Activated CD8-positive, alpha-beta memory T cell treated with anti-CD3 and anti-CD28 coated beads, Interleukin-2, amount 50 U/mL, for 1 hour (primary cell): Measurements from ENCODE around the gene CFAP92.
"Not testable (repeated sequence)": the region's sequence is repeated elsewhere in the genome, so short reads cannot be mapped to it uniquely, and the experiment has no call there.

Source experiments
- DNase-seq: peaks from one replicate; pipeline ENCODE4 v3.0.0-alpha.2; 2020; ENCODE audit errors: extremely low read depth

Gene CFAP92

DNA sequence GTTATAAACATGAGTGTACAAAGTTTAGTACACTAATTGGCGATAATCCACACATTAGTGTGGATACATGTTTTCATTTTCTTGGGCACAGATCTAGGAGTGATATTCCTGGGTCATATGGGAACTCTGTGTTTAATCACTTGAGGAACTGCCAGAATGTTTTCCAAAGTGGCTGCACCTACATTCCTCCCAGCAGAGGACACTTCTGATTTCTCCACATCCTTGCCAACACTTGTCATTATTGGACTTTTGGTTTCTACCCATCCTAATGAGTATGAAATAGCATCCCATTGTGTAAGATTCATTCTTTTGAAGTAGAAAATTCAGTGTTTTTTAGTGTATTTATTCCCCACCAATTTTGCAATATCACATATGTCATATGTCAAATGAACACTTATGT lies 53.6 kb downstream of the CFAP92 start:
- DNase-seq: no peak

DNA sequence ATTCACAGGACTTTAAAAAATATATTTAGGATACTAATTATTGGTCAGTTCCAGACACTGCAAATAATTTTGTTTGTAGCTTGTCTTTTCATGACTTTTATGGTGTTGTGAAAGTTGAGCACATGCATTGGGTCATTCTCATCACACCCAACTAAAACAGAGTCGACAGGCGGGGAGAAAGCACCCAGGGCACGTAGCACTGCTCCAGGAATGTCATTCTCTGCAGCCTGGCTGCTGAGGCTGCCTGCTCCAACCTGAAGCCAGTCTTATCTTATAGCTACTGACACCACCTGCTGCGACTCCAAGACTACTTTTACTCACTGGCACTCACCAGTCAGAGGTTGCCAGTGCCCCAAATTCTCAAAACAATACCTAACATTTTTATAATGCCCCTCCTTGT lies 57.5 kb downstream of the CFAP92 start:
- DNase-seq: no peak

DNA sequence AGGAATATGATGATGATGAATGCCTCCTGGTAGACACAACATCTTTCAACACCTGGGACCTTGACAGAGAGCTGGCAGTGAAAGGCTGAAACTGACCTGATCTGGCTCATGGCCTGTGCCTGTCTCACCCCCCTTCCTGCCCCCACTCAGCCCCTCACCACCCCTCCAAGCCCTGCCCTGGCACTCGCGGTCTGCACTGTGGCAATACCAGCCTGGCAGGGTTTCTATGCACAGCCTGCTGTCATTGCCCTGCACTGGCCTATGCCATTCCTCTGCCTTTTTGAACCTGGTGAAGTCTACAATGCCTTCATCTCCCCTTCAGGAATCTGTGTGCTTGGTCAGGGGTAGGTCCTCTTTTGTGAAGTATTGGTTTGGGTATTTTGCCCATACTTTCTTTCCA lies 58.0 kb downstream of the CFAP92 start:
- no peak for DNase-seq

DNA sequence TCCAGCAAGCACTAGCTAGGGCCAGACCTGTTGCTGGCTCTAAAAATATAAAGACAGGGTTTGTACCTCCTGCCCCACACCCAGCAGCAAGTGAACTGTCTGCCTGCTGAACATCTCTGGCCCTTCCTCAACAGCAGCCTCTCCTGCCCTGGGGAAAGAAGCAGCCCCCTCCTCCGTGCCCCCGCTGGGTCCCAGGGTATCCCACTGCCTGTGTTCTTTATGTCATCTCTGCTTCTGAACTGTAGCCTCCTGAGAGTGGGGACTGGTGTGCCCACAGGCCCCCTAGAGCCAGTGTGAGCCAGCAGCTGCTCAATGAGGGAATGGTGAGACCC lies 60.0 kb downstream of the CFAP92 start:
- DNase-seq: no peak

DNA sequence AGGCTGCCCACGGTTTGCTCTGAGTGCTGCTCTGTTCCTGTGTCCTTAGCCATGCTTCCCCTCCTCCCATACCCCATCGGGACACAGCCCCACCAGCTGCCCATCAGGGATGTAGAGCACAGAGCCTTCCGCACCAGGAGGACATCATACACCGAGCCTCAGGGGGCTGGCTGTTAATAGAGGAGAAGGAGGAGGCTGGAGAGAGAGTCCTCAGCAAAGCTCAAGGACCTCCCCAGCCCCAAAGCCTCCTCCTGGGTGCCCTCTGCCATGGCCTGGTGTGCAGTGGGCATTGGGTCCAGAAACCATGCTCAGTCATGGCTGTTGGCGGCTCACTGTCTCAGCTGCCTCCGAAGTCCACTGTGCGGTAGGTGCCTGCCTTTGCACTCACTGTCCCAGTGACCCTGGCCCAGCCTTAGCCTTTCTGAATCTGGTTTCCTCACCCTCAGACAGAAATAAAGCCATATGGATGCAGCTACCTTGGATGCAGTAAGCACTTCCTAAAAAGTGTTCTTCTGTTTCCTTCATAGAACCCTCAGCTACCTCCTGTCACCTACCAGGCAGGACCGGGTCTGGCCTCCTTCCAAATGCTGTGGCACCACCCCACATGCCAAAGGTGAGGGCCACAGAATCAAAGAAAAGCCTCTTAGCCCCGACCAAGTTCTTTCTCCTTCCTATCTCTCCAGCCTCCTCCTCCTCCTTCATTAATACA lies 60.5 kb downstream of the CFAP92 start:
- no peak for DNase-seq

DNA sequence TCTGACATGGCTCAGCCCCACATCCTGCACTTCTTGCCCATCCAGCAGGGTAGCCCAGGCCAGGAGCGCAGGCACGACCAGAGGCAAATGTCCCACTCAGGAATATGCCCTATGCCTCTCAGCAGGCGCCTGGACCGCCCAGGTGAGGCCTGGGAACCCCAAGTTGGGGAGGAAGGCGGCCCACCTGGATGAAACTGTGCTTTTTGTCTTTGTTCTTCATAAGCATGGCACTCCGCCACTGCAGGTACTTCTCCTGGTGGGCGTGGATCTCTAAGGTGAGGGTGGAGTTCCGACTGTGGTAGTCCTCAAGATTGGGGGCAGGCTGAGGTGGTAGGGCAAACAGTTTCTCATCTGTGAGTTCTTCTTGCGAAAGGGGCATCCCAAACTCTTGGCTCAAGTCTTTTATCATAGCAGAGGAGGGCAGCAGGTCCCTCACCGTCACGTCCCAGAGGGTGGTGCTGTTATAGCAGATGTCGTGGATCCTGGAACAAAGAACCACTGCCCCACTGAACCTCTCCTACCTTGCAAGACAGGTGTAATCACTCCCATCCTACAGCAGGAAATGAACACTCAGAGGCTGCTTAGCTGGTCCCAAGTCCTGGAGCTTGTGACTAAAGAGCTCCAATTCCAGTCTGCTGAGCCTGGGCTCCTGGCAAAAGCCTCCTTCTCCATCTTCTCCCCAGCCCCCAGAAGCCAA lies 61.2 kb downstream of the CFAP92 start:
- no peak for DNase-seq

DNA sequence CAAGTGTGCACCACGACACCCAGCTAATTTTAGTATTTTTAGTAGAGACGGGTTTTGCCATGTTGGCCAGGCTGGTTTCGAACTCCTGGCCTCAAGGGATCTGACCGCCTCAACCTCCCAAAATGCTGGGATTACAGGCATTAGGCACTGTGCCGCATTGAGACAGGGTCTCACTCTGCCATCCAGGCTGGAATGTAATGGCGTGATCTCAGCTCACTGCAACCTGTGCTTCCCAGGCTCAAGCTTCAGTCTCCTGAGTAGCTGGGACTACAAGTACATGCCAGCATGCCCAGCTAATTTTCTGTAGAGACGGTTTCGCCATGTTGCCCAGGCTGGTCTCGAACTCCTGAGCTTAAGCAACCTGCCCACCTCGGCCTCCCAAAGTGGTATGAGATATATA lies 62.8 kb downstream of the CFAP92 start:
- DNase-seq: no peak

DNA sequence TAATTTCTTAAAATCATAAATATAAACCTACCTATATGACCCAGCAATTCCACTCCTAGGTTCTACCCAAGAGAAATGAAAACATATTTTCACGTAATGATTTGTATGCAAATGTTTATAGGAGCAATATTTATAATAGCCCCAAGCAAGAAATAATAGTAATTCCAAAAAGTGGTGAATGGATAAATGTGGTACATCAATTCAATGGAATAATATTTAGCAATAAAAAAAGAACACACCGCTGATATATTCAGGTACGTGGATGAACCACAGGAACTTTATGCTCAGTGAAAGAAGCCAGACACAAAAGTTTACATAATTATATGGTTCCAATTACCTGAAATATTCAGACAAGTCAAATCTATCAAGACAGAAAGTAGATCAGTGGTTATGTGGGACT lies 64.5 kb downstream of the CFAP92 start:
- DNase-seq: no peak

DNA sequence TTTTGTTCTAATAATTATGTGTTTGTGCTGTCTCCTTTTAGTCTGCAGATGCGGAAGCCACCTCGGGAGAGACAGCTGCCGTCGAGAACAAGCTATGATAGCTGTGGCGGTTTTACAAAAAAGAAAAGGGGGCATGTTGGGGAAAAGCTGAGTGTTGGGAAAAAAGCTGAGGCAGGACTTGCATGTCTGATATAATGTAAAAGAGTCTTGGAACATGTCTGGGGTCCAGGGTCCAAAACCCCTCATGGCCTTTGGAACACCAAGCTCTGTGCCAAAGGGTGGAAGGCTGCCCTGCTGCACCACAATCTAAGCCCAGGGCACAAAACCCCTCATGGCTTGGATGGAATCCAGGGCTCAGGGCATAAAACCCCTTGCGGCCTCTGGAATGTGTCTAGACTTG lies 69.9 kb downstream of the CFAP92 start:
- DNase-seq: not testable (repeated sequence)

DNA sequence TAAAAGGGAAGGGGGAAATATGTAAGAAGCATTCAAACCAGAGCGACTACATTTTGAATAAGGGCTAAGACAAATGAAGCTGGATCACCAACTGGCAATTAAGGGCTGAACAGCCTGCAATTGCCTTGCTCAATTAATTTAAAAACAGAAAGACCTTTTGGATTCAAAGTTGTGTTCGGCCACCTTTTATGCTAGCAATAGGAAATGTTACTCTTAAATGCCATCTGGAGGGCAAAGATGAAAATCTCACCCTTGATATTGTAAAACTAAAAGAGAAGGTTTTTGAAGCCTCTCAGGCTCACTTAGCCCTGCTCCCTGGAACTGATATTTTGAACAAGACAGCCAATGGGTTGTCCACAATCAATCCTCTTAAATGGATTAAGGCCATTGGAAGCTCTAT lies 70.3 kb downstream of the CFAP92 start:
- no peak for DNase-seq

DNA sequence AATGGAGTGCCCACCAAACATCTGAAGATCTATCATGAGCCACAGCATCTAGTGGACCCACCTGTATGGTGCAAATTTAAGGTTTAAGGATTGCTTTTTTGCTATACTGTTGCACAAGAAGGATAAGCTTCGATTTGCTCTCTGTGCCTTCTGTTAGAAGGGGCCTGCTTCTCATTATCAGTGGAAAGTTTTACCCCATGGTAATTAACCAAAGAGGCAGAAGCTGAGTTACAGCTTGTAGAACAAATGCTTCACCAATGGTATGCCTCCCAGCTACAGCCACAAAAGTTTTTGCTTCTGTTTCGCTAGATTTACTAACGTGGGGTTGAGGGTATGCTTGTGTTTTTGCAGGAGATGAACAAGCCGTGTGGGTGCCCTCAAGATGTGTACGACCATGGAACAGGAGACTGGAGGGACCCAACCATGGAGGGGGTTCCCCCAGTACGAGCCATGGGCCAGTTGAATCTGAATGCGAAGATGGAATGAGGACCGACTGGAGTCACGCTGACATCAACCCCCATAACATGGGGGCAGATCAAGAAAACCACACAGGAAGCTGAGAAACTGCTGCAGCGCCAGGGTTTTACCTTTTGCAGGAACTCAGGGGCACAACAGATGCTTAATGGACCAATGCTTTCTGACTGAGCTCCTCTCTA lies 70.9 kb downstream of the CFAP92 start:
- peak; percentile 4 for DNase-seq

DNA sequence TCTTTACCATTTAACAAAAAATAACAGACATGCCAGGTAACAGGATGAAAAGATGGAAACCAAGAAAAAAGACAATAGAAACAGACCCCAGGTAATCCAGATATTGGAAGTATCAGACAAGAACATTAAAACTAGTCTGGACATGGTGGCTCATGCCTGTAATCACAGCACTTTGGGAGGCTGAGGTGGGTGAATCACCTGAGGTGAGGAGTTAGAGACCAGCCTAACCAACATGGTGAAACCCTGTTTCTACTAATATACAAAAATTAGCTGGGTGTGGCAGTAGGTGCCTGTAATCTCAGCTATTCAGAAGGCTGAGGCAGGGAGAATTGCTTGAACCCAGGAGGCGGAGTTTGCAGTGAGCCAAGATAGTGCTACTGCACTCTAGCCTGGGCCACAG lies 73.9 kb downstream of the CFAP92 start:
- no peak for DNase-seq

DNA sequence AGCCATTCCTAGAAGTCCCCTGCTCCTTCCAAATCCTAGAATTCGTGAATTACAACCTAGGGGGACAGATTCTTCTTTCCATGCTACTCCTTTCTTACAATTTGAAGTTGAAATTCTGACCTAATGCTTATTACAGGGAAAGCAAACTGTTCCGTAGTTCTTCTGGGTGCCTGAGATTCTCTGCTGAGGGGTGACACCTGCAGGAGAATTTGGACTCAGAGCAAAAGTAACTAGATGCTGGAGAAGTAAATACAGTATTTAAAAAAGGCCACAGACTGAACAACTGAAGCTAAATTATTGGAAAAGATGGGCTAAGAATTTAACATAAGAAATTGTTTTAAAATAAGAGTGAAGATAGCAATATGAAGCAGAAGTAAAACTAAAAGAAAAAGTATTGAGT lies 76.6 kb downstream of the CFAP92 start:
- DNase-seq: no peak

DNA sequence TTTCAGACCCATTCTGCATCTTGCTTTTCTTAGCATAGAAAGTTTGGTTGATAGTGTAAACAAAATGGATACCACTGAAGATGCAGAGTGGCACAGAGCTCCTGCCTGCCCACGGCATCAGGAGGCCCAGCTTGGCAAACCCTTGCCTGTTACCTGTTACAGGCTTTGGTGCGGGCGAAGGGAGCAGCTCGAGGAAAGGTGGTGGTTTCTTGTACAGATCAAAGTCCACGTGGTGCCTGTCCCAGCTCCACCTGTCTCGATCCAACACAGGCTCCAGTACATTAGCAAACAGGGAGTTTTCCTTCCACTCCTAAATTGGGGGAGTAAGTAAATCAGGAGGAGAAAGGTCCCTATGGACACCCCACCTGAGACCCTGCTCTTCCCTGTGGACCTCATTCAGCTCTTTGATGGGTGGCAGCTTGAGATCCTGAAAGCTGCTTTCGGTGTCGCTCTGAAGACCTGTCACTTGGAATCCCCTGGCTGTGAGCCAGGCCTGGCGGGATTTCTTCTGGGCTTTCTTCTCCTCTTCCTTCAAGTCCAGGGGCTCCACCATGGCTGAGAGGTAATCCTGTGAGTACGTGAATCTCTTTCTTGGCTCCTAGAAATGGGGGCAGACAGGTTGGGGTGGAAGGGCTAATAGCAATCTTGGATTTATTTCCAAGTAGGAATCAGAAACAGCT lies 78.8 kb downstream of the CFAP92 start:
- DNase-seq: no peak

DNA sequence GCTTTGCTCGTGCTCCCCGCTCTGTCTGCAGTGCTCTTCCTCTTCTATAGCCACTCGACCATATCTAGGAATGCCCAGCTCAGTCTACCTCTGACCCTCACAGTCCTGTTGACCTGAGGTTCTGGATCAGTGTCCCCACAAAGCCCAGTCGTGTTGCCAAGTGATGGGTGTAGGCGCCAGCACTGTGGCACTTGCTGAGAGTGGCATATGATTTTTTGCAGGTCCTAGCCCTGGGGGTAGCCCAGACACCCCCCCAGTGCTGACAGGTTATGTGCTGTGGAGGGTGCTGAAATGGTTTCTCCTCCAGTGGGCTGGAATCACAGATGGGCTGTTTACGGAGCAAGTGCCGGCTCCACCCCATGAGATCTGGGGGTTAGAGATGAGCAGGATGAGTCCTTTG lies 82.0 kb downstream of the CFAP92 start:
- DNase-seq: no peak

DNA sequence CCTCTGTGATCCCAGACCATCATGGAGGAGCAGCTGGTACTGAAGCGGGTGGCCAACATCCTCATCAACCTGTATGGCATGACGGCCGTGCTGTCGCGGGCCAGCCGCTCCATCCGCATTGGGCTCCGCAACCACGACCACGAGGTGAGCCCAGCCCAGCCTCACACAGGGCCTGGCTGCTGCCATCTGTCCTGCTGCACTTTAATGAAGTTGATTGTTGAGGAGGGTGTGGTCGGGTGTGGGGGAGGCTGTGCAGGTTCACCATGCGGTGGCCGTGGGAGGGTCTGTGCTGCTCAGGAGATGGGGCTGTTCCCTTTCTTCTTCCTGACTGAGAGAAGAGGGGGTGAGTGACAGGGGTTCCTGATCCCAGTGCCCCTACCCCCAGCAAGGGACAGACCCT lies 83.9 kb downstream of the CFAP92 start:
- DNase-seq: no peak

DNA sequence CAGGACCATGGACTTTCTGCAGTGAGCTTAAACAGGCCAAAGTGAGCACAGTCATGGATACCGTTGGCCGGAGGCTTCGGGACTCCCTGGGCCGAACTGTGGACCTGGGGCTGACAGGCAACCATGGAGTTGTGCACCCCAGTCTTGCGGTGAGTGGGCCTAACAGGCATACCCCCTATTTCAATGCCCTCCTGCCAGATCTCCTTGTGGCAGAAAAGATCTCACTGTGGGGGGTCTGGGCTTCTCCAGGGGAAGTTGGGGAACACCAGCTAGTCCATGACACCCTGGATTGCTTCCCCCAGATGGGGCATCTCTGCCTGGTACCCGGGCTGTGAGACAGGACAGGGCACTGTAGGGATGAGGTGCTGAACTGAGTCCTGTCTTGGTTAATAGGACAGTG lies 84.9 kb downstream of the CFAP92 start:
- DNase-seq: no peak

DNA sequence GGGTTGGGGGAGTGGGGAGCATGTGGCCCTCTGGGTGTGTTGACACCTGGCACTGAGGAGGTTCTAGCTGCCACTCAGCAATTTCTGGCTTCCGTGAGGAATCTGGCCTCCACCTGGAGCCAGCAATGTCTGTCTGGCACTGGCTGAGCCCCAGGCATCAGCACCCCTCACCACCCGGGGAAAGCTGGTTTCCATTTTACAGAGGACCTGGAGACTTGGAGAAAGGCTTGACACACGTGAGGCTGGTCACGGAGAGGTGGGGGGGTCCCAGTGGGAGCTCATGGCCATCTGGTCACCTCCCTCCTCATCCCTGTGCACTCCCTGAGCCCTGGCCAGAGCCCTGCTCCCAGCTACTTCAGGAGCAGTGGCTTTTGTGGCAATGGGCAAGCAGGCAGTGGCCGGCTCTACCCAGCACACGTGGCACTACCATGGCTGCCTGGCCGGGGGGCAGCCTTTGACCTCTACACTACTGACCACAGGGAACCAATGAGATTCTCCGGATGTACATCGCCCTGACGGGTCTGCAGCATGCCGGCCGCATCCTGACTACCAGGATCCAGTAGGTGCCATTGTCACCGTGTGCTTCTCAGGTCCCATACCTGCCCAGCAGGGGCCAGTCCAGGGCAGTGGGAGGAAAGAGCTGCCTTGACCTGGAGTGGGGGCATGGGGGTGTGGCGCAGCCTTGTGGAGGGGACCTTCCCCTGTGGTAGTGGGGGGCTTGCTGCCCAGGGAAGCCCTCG lies 86.0 kb downstream of the CFAP92 start:
- DNase-seq: no peak

DNA sequence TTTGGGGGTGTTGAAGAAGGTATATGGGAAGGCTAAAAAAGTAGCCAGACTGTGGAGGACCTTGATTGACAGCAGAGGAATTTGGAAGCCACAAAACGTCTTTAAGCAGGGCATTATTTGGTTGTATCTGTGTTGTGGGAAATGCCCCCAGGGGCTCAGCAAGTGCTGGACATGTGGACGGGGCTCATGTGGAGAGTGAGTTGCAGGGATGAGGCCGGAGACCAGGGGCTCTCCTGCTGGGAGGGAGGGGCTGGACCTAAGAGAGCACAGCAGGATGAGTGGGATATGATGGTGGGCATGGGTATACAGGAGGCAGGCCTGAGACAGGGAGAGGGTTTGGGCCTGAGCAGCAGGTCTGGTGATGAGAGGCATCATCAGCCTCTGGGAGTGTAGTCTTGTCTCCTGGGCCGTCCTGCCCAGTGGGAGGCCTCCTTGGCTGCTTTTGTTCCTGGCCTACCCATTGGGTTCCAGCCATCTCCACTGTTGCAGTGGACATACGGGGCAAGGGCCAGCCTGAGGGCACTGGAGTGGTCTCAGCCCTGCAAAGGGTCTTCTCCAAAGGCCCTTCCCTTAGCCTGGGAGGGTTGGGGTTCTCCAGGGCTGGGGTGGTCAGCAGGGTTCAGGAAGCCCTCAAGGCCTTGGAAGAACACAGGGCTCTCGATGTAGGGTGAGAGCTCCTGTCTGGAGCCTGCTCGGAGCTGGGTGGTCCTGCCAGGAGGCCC lies 86.9 kb downstream of the CFAP92 start:
- no peak for DNase-seq

DNA sequence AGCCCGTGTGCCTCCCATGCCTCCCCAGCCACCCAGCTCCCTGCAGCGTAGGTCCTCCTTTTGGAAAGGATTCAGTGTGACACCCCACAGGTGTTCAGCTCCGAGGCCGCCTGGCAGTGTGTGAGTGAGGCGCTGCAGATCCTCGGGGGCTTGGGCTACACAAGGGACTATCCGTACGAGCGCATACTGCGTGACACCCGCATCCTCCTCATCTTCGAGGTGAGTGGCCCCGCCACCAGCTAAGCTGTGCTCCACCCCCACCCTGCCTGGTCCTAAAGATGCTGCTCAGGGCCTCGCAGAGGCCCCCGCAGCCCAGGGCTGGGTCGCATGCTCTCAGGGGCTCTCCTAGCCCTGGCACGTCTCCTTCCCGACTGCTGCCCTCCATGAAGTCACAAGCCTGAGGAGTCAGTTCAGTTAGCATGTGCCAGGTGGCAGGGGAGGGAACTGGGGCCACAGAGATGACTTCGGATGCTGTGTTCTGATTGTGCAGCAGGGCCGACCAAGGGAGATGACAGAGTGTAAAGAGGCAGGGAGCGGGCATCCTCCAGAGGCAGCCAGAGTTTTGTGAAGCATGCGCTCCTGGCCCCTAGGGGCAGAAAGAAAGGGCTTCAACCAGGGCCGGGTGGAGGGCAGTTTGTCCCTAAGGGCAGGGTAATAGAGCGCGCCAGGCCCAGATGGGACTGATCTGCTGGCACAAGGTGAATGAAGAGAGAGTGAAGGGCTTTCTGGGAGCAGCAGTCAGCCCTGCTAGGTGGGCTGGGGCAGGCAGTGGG lies 87.7 kb downstream of the CFAP92 start:
- no peak for DNase-seq

DNA sequence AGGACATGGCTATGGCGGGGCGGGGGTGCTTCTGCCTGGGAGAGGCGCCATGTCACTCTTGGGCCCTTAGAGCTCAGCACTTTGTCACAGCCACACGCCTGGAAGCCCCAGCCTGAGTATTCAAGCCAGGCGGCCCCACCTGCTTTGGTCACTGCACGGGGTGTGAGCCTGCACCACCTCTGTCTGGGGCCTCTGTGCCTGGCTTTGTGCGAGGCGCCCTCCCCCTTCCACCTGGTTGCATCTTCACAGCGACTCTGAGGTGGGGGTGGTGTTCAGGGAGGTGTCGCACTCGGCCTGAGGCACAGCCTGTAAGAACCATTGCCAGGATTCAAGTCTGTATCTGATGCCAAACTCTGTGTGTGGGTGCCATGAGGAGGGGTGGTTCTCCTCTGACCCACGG lies 90.4 kb downstream of the CFAP92 start:
- no peak for DNase-seq
